Keratinocyte (primary cell): ENCODE measurements around the gene OMP. TPM values are rescaled to one million over a fixed set of nuclear protein-coding genes. Genes with fewer than 3 reads are reported as not detected.

Experiments
- DNase-seq: peaks from one replicate; pipeline ENCODE4 v3.0.0-alpha.2; 2011; ENCODE audit warnings: low read depth, missing footprints, low spot score
- FAIRE-seq: peaks from 2 replicates; lab custom pipeline; 2011; peaks lifted over from hg19 to GRCh38; lab: Jason Lieb, UNC
- H2AFZ ChIP-seq: 2 replicates; pipeline ENCODE4 v1.6.0; 2012; ENCODE audit warnings: low read length, control low read depth, inconsistent platforms; ENCODE audit not compliant: control insufficient read depth
- H3K27ac ChIP-seq: 2 replicates; pipeline ENCODE4 v1.5.1; 2011; ENCODE audit warnings: low read length; ENCODE audit not compliant: control insufficient read depth, insufficient read depth
- H3K27me3 ChIP-seq: 3 replicates; pipeline ENCODE4 v1.6.0; 2011; ENCODE audit warnings: low read length; ENCODE audit not compliant: control insufficient read depth, insufficient read depth; ENCODE audit errors: extremely low read depth
- H3K36me3 ChIP-seq, 2 experiments: 2 replicates in 1 of 2; 3 replicates in 1 of 2; pipeline ENCODE4 v1.5.1; 2011; ENCODE audit warnings: low read length in 2 of 2, mild to moderate bottlenecking in 1 of 2; ENCODE audit not compliant: control insufficient read depth in 2 of 2, insufficient read depth in 2 of 2; ENCODE audit errors: extremely low read depth in 1 of 2
- H3K4me1 ChIP-seq: 3 replicates; pipeline ENCODE4 v1.5.1; 2011; ENCODE audit warnings: low read length; ENCODE audit not compliant: control insufficient read depth, insufficient read depth; ENCODE audit errors: extremely low read depth
- H3K4me2 ChIP-seq: 3 replicates; pipeline ENCODE4 v1.6.0; 2011; ENCODE audit warnings: low read depth, low read length; ENCODE audit not compliant: control insufficient read depth, insufficient read depth; ENCODE audit errors: extremely low read depth
- H3K4me3 ChIP-seq, 3 experiments: fragments of 200-600 bp in 1 of 3; sonication (generic) in 1 of 3; 2 replicates in 2 of 3; 3 replicates in 1 of 3; pipeline ENCODE4 v1.5.1; 2011 to 2016; ENCODE audit warnings: low read length in 3 of 3, mild to moderate bottlenecking in 3 of 3, control low read depth in 2 of 3, inconsistent platforms in 1 of 3, low read depth in 1 of 3, mixed read lengths in 1 of 3, mixed run types in 1 of 3, moderate library complexity in 1 of 3; ENCODE audit not compliant: control insufficient read depth in 2 of 3, insufficient read depth in 2 of 3; ENCODE audit errors: extremely low read depth in 1 of 3
- H3K79me2 ChIP-seq: 2 replicates; pipeline ENCODE4 v1.6.0; 2012; ENCODE audit warnings: low read length; ENCODE audit not compliant: control insufficient read depth, insufficient read depth
- H3K9ac ChIP-seq: 3 replicates; pipeline ENCODE4 v1.6.0; 2011; ENCODE audit warnings: low read length; ENCODE audit not compliant: control insufficient read depth, insufficient read depth; ENCODE audit errors: extremely low read depth
- H3K9me1 ChIP-seq: 3 replicates; pipeline ENCODE4 v1.6.0; 2011; ENCODE audit warnings: low read length; ENCODE audit not compliant: control insufficient read depth, insufficient read depth; ENCODE audit errors: extremely low read depth
- H3K9me3 ChIP-seq: 2 replicates; pipeline ENCODE4 v1.5.1; 2012; ENCODE audit warnings: low read depth, low read length; ENCODE audit not compliant: control insufficient read depth
- H4K20me1 ChIP-seq: 3 replicates; pipeline ENCODE4 v1.6.0; 2011; ENCODE audit warnings: low read length; ENCODE audit not compliant: control insufficient read depth, insufficient read depth; ENCODE audit errors: extremely low read depth
- CTCF ChIP-seq, 3 experiments: IDR thresholded peaks in 1 of 3; conservative IDR thresholded peaks in 1 of 3; optimal IDR thresholded peaks in 1 of 3; 2 replicates in 2 of 3; 3 replicates in 1 of 3; pipeline versions ENCODE3 to v1.5.1; 2011; ENCODE audit warnings: low read length in 3 of 3, mild to moderate bottlenecking in 3 of 3, moderate library complexity in 2 of 3, control low read depth in 1 of 3, inconsistent platforms in 1 of 3; ENCODE audit not compliant: insufficient read depth in 2 of 3; ENCODE audit errors: extremely low read depth in 1 of 3
- EZH2 ChIP-seq: IDR thresholded peaks from one replicate; pipeline ENCODE4 v1.6.1; 2012; ENCODE audit warnings: inconsistent platforms, mild to moderate bottlenecking, low read length, moderate library complexity
- dilution Hi-C: fragments of 300-500 bp; cut with MboI; formaldehyde crosslinking; loops from one replicate; pipeline ENCODE4 v1.7.0; 2020; ENCODE audit warnings: low sequenced_read_pairs; ENCODE audit not compliant: extremely low pct_ligation_motif_present
- polyA plus RNA-seq, 5 experiments: library from polyadenylated mRNA; depleted of rRNA in 3 of 5; stranded (reverse) in 3 of 5; stranded (forward) in 1 of 5; unstranded in 1 of 5; fragments of >200 nt; gene quantifications; 1 replicate in 1 of 5; 2 replicates in 3 of 5; 3 replicates in 1 of 5; pipeline versions ENCODE4 v1.2.1 to v1.2.3, GENCODE V29; 2011 to 2012; ENCODE audit warnings: missing spikeins in 2 of 5, low read depth in 1 of 5, low replicate concordance in 1 of 5

The OMP gene
- polyA plus RNA-seq, 1 donor (not counting 4 experiments of a cell fraction or from before 2014, with no cell fraction given), result not detected

- FAIRE-seq (no peak), DNase-seq (no peak)
- Histone ChIP-seq H3K9ac (no peak overlapping the region), H3K9me1 (no peaks in the 10 kb centered on the region), H4K20me1 (no peaks in the 10 kb centered on the region), H3K4me1 (no peaks in the 10 kb centered on the region), H3K9me3 (no peaks in the 10 kb centered on the region), H3K27me3 (peaks cover 3% of the 10 kb centered on the region), H3K79me2 (no peaks in the 10 kb centered on the region), H3K36me3 (no peaks in the 10 kb centered on the region), H2AFZ (no peak overlapping the region), H3K27ac (no peak overlapping the region), H3K4me2 (no peak overlapping the region), H3K4me3 (no peak overlapping the region)
- TF ChIP-seq CTCF (optimal IDR thresholded peaks at IDR 0.05 in 1 of 3, IDR thresholded peaks at IDR 0.05 in 1 of 3, conservative IDR thresholded peaks at IDR 0.05 in 1 of 3; ENCODE audit: extremely low read depth in 1 of 3, insufficient read depth in 2 of 3, low read length in 3 of 3) (no peak), EZH2 (no peak)
- dilution Hi-C loops, result no loop called here
Observed at GRCh38 chr11:77110836-77111235, 8.2 kb downstream of the OMP start.

- H3K4me1 ChIP-seq, result no peaks in the 10 kb centered on the region
- H3K9me1 ChIP-seq, result no peaks in the 10 kb centered on the region
- no peaks in the 10 kb centered on the region for H3K79me2 ChIP-seq
- no peak overlapping the region for H3K4me2 ChIP-seq
- no peak overlapping the region for H3K9ac ChIP-seq
- DNase-seq (no peak), FAIRE-seq (no peak)
- H3K27me3 ChIP-seq, result peaks cover 3% of the 10 kb centered on the region
- no peaks in the 10 kb centered on the region for H4K20me1 ChIP-seq
- TF ChIP-seq EZH2 (no peak), CTCF (optimal IDR thresholded peaks at IDR 0.05 in 1 of 3, IDR thresholded peaks at IDR 0.05 in 1 of 3, conservative IDR thresholded peaks at IDR 0.05 in 1 of 3; ENCODE audit: extremely low read depth in 1 of 3, insufficient read depth in 2 of 3, low read length in 3 of 3) (no peak)
- H3K27ac ChIP-seq, result no peak overlapping the region
- H2AFZ ChIP-seq, result no peak overlapping the region
- no peaks in the 10 kb centered on the region for H3K36me3 ChIP-seq
- H3K9me3 ChIP-seq, result no peaks in the 10 kb centered on the region
- no peak overlapping the region for H3K4me3 ChIP-seq
- dilution Hi-C loops, result no loop called here
Observed at GRCh38 chr11:77111277-77111676, 8.6 kb downstream of the OMP start.
